HEK293 (cell line): ENCODE data around the gene YIPF4.
A peak's percentile ranks its signal among the peaks of the same experiment; 100 is the strongest.

Source experiments
- BCL11B ChIP-seq: fragments of 450-650 bp; formaldehyde crosslinking; IDR thresholded peaks from 2 replicates; pipeline ENCODE4 v1.5.1; 2016; ENCODE audit warnings: low read depth, missing biosample characterization, missing genetic modification characterization
- GFI1B ChIP-seq: fragments of 450-650 bp; formaldehyde crosslinking; IDR thresholded peaks from 2 replicates; pipeline ENCODE4 v1.5.1; 2016; ENCODE audit warnings: missing biosample characterization, missing genetic modification characterization
- INSM2 ChIP-seq: fragments of 450-650 bp; formaldehyde crosslinking; IDR thresholded peaks from 2 replicates; pipeline ENCODE4 v1.5.1; 2016; ENCODE audit warnings: missing biosample characterization, missing genetic modification characterization
- KLF1 ChIP-seq: fragments of 450-650 bp; formaldehyde crosslinking; IDR thresholded peaks from 2 replicates; pipeline ENCODE4 v1.5.1; 2016; ENCODE audit warnings: missing biosample characterization, missing genetic modification characterization
- KLF10 ChIP-seq: fragments of 450-650 bp; IDR thresholded peaks from 2 replicates; pipeline ENCODE4 v1.5.1; 2018; ENCODE audit warnings: missing biosample characterization, mild to moderate bottlenecking, missing genetic modification characterization
- KLF7 ChIP-seq: fragments of 450-650 bp; formaldehyde crosslinking; IDR thresholded peaks from 2 replicates; pipeline ENCODE4 v1.5.1; 2016; ENCODE audit warnings: missing biosample characterization, missing genetic modification characterization, borderline replicate concordance
- ZBTB26 ChIP-seq: fragments of 450-650 bp; formaldehyde crosslinking; optimal IDR thresholded peaks from 2 replicates; pipeline ENCODE3; 2016; ENCODE audit warnings: missing biosample characterization, mild to moderate bottlenecking, missing genetic modification characterization
- ZEB2 ChIP-seq: fragments of 450-650 bp; formaldehyde crosslinking; IDR thresholded peaks from 2 replicates; pipeline ENCODE4 v1.5.1; 2016; ENCODE audit warnings: missing biosample characterization, missing genetic modification characterization
- ZFP37 ChIP-seq: fragments of 450-650 bp; formaldehyde crosslinking; IDR thresholded peaks from 2 replicates; pipeline ENCODE4 v1.5.1; 2016; ENCODE audit warnings: missing biosample characterization, missing genetic modification characterization
- ZNF133 ChIP-seq: fragments of 450-650 bp; formaldehyde crosslinking; IDR thresholded peaks from 2 replicates; pipeline ENCODE4 v1.5.1; 2016; ENCODE audit warnings: missing biosample characterization, missing genetic modification characterization
- ZNF148 ChIP-seq: fragments of 450-650 bp; formaldehyde crosslinking; IDR thresholded peaks from 2 replicates; pipeline ENCODE4 v1.5.0; 2017; ENCODE audit warnings: missing biosample characterization, missing genetic modification characterization, borderline replicate concordance
- ZNF24 ChIP-seq: fragments of 450-650 bp; formaldehyde crosslinking; IDR thresholded peaks from 2 replicates; pipeline ENCODE4 v1.5.1; 2016; ENCODE audit warnings: missing biosample characterization, missing genetic modification characterization
- ZNF513 ChIP-seq: fragments of 450-650 bp; IDR thresholded peaks from 2 replicates; pipeline ENCODE4 v1.5.1; 2018; ENCODE audit warnings: missing biosample characterization, missing genetic modification characterization
- ZNF585B ChIP-seq: fragments of 450-650 bp; formaldehyde crosslinking; IDR thresholded peaks from 2 replicates; pipeline ENCODE4 v1.5.1; 2016; ENCODE audit warnings: missing biosample characterization, missing genetic modification characterization
- ZNF600 ChIP-seq: fragments of 450-650 bp; formaldehyde crosslinking; IDR thresholded peaks from 2 replicates; pipeline ENCODE4 v1.5.1; 2016; ENCODE audit warnings: missing biosample characterization, missing genetic modification characterization
- ZNF629 ChIP-seq: fragments of 450-650 bp; formaldehyde crosslinking; IDR thresholded peaks from 2 replicates; pipeline ENCODE4 v1.5.1; 2017; ENCODE audit warnings: missing biosample characterization, missing genetic modification characterization
- ZNF645 ChIP-seq: fragments of 450-650 bp; formaldehyde crosslinking; IDR thresholded peaks from 2 replicates; pipeline ENCODE4; 2016; ENCODE audit warnings: missing biosample characterization, missing genetic modification characterization
- ZNF660 ChIP-seq: fragments of 450-650 bp; IDR thresholded peaks from 2 replicates; pipeline ENCODE4 v1.5.1; 2018; ENCODE audit warnings: missing biosample characterization, mild to moderate bottlenecking, missing genetic modification characterization
- ZNF76 ChIP-seq: fragments of 450-650 bp; formaldehyde crosslinking; IDR thresholded peaks from 2 replicates; pipeline ENCODE4; 2016; ENCODE audit warnings: low read depth, missing biosample characterization, missing genetic modification characterization, borderline replicate concordance
- ZSCAN18 ChIP-seq: fragments of 450-650 bp; formaldehyde crosslinking; IDR thresholded peaks from 2 replicates; pipeline ENCODE4 v1.5.1; 2016; ENCODE audit warnings: missing biosample characterization, missing genetic modification characterization

Gene YIPF4

GRCh38 chr2:32357318-32358110 lies 79.8 kb downstream of the YIPF4 start (continued):
- TF ChIP-seq ZNF645 (tag by site-specific recombination), result no peak
- TF ChIP-seq ZNF148 (tag by site-specific recombination), result no peak
- no peak for TF ChIP-seq KLF10 (tag by site-specific recombination)
- TF ChIP-seq GFI1B, result no peak
- TF ChIP-seq KLF7 (tag by site-specific recombination), result no peak
- TF ChIP-seq ZNF76 (tag by site-specific recombination), result 0 out of 2 replicates have a peak, but pooled peaks have one; percentile 15
- no peak for TF ChIP-seq ZNF600 (tag by site-specific recombination)
- no peak for TF ChIP-seq ZNF24 (tag by site-specific recombination)
- no peak for TF ChIP-seq INSM2 (tag by site-specific recombination)
- no peak for TF ChIP-seq ZNF660
- TF ChIP-seq ZNF513, result no peak
- no peak; the same call in 1 of the 2 replicates for TF ChIP-seq ZFP37 (tag by site-specific recombination)
- no peak for TF ChIP-seq ZSCAN18 (tag by site-specific recombination)
- TF ChIP-seq ZBTB26 (tag by site-specific recombination), result no peak
- TF ChIP-seq KLF1 (tag by site-specific recombination), result no peak
- TF ChIP-seq ZNF133 (tag by site-specific recombination), result no peak
- no peak for TF ChIP-seq ZNF585B (tag by site-specific recombination)
- TF ChIP-seq ZEB2 (tag by site-specific recombination), result no peak; the same call in 1 of the 2 replicates
- TF ChIP-seq BCL11B (tag by site-specific recombination), result 0 out of 2 replicates have a peak, but pooled peaks have one; percentile 38
- TF ChIP-seq ZNF629 (tag by site-specific recombination), result no peak
- TF ChIP-seq, all 188 proteins: peak for 17
